HEK293T (cell line): ENCODE measurements around the gene DYDC2.

Source experiments
- ARNT ChIP-seq: fragments of 450-650 bp; IDR thresholded peaks from 2 replicates; pipeline ENCODE4 v1.6.1; 2017; ENCODE audit warnings: mild to moderate bottlenecking
- BHLHE40 ChIP-seq: fragments of 450-650 bp; IDR thresholded peaks from 2 replicates; pipeline ENCODE4 v1.6.1; 2016; ENCODE audit warnings: mild to moderate bottlenecking, moderate library complexity, borderline replicate concordance
- CTBP1 ChIP-seq: fragments of 450-650 bp; IDR thresholded peaks from 2 replicates; pipeline ENCODE4 v1.6.1; 2016; ENCODE audit warnings: borderline replicate concordance
- FOXK2 ChIP-seq: fragments of 450-650 bp; IDR thresholded peaks from 2 replicates; pipeline ENCODE4 v1.6.1; 2016; ENCODE audit warnings: mild to moderate bottlenecking
- FOXM1 ChIP-seq: fragments of 450-650 bp; IDR thresholded peaks from 2 replicates; pipeline ENCODE4 v1.6.1; 2017; ENCODE audit warnings: mild to moderate bottlenecking, borderline replicate concordance
- HDGF ChIP-seq: fragments of 450-650 bp; IDR thresholded peaks from 2 replicates; pipeline ENCODE4 v1.6.1; 2017; ENCODE audit warnings: antibody characterized with exemption, borderline replicate concordance
- LEF1 ChIP-seq: fragments of 450-650 bp; IDR thresholded peaks from 2 replicates; pipeline ENCODE4 v1.6.1; 2017; ENCODE audit warnings: mild to moderate bottlenecking, borderline replicate concordance
- NFRKB ChIP-seq: fragments of 450-650 bp; IDR thresholded peaks from 2 replicates; pipeline ENCODE4 v1.6.1; 2016; ENCODE audit warnings: mild to moderate bottlenecking, moderate library complexity
- SUZ12 ChIP-seq: fragments of 450-650 bp; IDR thresholded peaks from 2 replicates; pipeline ENCODE4 v1.6.1; 2016; ENCODE audit warnings: mild to moderate bottlenecking
- TARDBP ChIP-seq: fragments of 450-650 bp; IDR thresholded peaks from 2 replicates; pipeline ENCODE4 v1.6.1; 2016
- TF ChIP-seq, protein P1 (sequence below): fragments of 450-650 bp; IDR thresholded peaks from 2 replicates; pipeline ENCODE4 v1.6.1; 2016

DNA sequence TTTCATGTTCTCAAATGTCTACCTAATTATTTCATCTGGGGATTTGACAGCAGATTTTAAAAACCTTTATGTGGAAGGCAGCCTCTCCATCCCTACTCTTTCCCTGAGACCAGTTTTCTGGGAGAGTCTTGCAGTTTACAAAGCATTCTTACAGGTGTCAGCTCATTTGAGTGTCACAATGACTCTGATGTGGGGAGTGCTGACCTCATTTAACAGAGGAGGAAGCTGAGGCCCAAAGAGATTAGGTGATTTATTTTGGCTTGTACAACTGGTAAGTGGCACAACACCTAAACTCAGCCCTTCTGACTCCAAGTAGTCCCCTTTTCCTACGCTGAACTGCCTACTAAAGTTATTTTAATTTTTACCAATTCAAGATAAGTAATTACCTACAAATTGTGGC lies 33.9 kb upstream of the DYDC2 start:
- no peak for TF ChIP-seq BHLHE40
- no peak for TF ChIP-seq NFRKB
- no peak for TF ChIP-seq LEF1
- no peak for TF ChIP-seq TARDBP
- TF ChIP-seq FOXM1: no peak
- TF ChIP-seq, protein P1, sequence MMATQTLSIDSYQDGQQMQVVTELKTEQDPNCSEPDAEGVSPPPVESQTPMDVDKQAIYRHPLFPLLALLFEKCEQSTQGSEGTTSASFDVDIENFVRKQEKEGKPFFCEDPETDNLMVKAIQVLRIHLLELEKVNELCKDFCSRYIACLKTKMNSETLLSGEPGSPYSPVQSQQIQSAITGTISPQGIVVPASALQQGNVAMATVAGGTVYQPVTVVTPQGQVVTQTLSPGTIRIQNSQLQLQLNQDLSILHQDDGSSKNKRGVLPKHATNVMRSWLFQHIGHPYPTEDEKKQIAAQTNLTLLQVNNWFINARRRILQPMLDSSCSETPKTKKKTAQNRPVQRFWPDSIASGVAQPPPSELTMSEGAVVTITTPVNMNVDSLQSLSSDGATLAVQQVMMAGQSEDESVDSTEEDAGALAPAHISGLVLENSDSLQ: no peak
- no peak for TF ChIP-seq CTBP1
- no peak for TF ChIP-seq FOXK2
- no peak for TF ChIP-seq SUZ12
- no peak for TF ChIP-seq HDGF
- TF ChIP-seq ARNT: no peak
